HG03159 (cell line): ENCODE data around the gene PNLDC1.

Experiments used
- ATAC-seq: cut with Tn5 transposase; IDR thresholded peaks from one replicate; pipeline ENCODE4 v1.9.1; 2021; ENCODE audit warnings: mild to moderate bottlenecking, moderate library complexity; ENCODE audit not compliant: unreplicated experiment

Gene PNLDC1, protein sequence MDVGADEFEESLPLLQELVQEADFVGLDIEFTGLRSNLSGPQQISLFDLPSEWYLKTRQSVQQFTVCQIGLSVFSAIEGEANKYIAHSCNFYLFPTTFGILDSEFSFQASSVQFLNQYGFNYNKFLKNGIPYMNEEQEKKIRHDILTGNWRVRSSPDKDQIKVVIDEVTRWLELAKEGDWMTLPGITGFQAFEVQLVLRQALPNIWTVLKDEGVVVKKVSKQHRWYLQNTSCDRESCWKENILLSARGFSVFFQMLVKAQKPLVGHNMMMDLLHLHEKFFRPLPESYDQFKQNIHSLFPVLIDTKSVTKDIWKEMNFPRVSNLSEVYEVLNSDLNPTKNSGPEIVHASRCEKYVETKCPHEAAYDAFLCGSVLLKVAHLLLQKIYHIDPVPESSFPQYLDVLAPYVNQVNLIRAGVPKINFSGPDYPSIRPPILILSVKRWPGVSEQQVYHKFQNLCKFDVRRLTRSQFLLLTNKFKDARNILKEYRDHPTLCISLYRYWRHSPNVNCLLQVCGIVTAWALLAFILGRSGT

DNA sequence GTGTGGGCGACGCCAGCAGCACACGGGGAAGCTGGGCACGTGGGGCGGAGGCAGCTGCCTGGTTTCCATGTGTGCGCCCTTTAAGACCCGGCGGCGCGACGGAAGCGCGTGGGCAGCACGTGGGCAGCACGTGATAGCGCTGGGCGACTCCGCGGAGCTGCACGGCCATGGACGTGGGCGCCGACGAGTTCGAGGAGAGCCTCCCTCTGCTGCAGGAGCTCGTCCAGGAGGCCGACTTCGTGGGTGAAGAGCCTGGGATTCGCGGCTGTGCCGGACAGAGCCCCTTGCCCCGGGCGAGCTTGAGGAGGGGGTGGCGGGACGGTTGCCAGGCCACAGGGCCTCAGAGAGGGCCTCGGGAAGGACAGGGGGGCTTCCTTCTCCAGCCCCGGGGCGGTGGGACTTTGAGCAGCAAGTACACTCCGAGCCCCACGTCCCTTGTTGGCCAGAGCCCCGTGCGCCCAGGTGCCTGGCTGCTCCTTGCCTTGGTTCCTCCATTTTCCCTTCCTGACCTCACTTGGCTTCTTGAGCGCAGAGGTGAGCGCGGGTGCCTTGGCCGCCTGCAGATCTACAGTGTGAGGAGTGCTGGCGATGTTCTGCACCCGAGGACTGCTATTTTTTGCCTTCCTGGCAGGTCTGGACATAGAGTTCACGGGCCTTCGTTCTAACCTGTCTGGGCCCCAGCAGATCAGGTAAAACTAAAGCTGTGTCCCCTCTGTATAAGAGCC is at the start of gene PNLDC1:
PNLDC1 (plus strand) TSS at position 136 of the 725 bp plus-strand sequence; CDS start at position 168, 32 bp downstream.
- no peak for ATAC-seq

DNA sequence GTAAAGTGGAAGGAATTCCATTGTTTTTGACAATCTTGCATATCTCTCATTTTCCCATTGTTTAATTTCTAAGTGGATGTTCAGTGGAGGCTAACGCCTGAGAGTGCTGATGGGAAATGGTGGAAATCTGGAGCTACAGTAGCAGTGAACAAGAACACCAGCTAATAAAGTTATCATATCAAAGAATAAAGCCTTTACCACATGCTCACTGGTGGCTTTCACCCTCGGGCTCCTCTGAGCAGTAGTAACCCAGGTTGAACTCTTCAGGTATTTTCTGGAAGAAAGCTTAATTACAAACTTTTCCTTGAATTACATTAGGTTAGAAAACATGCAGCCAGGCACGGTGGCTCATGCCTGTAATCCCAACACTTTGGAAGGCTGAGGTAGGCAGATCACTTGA is 48.6 kb upstream of the PNLDC1 start:
- ATAC-seq = no peak

DNA sequence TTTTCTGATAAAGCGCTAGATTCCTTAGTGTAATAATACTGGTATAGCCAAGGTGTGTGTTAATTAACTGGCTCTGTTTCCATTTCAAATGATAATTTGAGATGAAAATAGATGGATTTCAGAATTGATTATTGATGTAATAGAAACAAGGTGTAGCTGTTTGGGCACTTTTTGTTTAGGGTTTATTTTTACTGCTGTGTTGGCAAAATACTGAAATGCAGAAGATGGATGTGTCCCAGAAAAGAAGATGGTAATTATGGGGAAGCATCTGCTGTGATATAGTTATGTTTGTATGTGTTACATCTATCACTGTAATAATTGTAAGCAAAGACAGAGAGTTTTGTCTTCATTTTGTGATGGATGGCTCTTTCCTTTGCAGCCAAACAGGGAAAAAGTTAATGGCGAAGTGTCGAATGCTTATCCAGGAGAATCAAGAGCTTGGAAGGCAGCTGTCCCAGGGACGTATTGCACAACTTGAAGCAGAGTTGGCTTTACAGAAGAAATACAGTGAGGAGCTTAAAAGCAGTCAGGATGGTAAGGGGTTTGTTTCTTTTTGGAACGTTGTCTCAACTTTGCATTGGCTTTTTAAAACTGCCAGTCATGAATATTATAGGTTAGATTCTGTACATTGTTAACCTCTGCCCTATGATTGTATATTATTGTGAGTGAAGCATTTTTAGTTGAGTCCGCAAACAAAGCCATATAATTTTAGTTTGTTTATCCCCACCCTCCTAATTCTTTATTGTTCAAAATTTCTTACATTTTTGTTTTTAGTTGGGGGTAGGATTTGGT is 46.8 kb upstream of the PNLDC1 start:
- no peak for ATAC-seq

DNA sequence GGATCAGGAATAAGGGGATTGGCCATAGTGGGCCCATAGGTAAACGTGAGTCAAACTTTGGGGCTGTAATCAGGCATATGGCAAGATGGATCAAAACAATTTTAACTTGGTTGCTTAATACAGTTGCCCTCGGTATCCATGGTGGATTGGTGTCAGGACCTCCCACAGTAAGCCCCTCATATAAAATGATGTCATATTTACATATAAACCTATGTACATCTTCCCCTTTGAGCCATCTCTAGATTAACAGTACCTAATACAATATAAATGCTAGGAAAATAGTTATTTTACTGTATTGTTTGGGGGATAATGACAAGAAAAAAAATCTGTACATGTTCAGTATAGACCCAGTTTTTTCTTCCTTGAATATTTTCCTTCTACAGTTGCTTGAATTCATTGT is 45.7 kb upstream of the PNLDC1 start:
- no peak for ATAC-seq

DNA sequence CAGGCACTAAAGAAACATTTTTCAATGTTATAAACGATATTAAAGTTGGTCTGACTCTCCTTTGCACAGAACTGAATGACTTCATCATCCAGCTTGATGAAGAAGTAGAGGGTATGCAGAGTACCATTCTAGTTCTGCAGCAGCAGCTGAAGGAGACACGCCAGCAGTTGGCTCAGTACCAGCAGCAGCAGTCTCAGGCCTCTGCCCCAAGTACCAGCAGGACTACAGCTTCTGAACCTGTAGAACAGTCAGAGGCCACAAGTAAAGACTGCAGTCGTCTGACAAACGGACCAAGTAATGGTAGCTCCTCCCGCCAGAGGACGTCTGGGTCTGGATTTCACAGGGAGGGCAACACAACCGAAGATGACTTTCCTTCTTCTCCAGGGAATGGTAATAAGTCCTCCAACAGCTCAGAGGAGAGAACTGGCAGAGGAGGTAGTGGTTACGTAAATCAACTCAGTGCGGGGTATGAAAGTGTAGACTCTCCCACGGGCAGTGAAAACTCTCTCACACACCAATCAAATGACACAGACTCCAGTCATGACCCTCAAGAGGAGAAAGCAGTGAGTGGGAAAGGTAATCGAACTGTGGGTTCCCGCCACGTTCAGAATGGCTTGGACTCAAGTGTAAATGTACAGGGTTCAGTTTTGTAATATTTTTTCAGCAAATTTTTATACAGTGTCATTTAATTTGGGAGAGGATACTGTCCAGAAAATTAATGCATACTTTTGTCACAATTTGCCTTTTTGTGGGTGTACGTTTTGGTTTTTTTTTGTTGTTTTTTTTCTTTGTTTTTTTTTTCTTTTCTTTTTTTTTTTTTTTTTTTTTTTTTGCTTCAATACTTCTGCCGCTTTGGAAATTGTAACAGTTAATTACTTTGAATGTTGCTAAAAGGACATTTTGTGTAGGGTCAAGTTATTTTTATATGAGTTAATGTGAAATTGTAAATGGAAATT is 44.8 kb upstream of the PNLDC1 start:
- ATAC-seq = no peak

DNA sequence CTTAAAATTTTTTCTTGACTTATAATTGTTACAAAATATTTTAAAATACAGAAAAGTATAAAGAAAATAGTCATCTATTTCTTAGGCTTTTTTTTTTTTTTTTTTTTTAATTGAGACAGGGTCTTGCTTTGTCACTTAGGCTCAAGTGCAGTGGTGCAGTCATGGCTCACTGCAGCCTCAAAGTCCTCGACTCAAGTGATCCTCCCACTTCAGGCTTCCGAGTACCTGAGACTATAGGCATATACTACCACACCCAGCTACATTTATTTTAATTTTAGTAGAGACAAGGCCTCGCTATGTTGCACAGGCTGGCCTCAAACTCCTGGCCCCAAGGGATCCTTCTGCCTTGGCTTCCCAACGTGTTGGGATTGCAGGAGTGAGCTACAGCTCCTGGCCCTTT is 43.6 kb upstream of the PNLDC1 start:
- no peak for ATAC-seq

DNA sequence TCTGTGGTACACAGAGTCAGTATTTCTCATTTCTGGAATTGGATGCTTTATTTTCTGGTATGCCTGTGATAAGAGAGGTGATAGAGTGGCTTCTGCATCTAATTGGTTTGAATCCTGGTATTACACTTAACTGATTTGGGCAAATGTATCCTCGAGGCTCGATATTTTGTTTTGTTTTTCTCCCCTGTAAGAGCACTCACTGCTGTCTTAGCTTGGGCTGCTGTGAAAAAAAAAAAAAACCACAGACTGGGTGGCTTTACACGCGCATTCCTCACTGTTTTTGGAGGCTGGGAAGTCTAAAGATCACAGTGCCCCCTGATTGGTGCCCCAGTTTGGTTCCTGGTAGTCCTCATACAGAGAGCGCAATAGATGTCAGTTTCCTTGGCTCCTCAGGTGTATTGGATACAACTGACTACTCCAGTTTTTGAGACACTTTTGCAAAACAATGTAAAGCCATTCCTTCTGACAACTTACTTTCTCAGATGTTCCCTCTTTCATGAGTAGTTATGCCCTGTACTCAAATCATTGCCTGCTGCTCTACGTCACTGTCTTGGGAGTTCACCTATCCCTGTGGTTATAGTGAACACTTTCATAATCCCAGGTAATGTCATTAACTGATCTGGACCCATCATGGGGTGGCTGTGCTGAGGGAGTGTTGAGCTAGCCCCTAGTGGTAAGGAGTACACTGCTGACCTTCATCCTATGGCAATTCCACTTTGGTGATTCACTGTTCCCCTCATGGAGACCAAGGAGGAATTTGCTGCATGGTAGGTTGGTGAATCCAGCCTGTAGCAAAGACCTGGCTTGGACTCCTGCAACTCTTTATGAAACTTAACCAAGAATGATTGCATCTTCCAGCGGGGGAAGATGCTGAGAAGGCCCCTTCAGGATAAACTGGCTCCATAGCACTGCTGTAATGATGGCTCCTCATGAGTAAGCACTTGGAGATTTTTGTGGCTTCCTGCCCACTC is 41.8 kb upstream of the PNLDC1 start:
- ATAC-seq = no peak

DNA sequence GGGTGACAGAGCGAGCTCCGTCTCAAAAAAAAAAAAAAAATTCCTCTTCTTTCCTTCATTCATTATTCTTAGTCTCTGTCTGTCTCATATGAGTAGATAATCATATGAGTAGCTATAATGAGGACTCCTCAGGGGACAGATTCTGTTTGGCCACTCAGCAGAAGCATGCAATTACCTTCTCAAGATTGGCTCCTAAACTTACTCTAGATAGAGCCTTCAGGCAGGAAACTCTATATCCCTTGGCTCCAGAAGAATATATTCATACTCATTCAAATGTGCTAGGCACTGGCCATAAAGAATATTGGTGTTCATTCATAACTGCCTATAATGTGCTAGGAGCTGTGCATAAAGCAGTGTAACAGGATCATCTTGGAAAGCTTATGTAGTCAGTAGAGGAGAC is 40.4 kb upstream of the PNLDC1 start:
- no peak for ATAC-seq

DNA sequence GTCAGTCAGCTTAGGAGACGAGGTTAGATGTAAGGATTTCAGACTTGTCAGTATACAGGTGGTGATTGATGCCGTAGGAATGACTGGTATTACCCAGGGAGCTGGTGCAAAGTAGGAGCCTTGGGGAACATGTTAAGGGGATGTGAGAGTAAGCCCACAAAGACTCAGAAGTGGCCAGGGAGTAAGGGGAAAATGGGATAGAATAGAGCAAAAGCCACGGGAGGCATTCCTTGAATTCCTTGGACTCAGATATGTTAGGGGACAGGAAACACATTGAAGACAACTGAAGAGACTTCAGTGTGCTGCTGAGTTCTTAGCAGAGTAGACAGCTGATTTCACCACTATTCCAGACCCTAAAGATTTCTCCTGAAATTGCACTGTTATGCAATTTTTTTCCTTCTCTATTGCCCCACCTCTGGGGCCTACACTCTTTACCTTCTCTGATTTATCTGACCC is 39.4 kb upstream of the PNLDC1 start:
- ATAC-seq = no peak

DNA sequence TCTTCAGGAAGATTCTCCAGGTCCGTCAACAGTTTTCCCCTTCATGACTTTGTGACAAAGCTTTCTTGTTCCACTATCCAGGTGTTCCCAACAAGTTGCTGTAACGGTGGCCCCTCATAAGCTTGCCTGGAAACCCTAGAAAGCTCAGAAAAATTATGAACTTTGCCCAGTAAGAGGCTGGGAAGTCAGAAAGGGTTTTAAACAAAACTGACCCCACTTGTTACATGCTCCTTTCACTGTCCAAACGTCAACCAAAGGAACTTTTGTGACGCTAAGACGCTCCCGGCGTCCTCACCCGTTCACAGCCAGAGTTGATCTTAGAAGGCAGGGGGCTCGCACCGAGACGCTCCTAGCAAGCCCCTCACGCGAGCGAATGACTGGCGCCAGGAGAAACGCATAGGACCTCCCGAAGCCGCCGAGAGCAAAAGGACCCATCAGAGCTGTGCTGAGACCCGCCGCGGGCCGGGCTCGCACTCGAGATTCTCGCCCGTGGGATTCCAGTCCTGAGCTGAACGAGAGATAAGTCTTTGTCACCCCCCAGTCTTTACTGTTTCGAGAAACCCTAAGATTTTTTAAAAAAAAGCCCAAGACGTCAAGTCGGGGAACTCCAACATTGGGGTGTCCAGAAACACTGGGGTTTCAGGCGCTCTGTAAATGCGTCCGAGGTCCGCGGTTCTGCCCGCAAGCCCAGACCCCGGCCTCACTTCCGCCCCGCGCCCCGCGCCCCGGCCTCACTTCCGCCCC is 38.8 kb upstream of the PNLDC1 start:
- ATAC-seq = no peak

DNA sequence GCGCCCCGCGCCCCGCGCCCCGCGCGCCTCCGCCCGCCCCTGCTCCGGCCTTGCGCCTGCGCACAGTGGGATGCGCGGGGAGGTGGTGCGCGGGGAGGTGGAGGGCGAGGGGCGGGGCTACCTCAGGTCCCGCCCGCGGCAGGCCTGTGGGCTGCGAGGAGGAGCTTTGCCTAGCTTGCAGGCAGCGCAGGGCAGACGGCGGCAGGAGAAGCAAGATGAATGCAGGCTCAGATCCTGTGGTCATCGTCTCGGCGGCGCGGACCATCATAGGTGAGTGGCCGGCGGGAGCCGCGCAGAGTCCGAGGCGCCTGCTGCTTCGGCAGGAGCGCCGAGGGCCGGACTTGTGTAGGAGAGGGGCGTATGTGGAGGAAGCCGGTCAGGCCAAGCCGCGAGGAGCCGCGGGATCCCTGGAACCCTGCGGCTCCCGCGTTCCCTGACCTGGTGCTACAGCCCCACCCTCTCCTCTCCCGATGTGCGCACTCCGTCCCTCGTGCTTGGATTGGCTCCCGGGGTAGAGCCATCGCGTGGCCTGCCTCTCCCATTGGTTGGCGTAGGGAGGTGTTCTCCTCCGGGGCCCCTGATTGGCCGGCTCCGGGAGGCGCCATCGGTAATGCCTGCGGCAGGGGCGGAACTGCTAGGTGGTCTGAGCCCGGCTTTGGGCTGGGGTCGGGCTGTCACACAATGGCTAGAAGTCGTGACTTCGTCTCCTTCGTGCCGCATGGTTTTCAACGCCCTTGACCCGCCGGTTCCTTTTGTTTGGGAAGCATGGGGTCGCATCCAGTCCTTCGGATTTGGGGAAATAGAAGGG is 38.0 kb upstream of the PNLDC1 start, which contains the start of gene ACAT2:
ACAT2 (plus strand) TSS at position 173 of the 808 bp plus-strand sequence; CDS start at position 216, 43 bp downstream.
- peak; percentile 98 for ATAC-seq

DNA sequence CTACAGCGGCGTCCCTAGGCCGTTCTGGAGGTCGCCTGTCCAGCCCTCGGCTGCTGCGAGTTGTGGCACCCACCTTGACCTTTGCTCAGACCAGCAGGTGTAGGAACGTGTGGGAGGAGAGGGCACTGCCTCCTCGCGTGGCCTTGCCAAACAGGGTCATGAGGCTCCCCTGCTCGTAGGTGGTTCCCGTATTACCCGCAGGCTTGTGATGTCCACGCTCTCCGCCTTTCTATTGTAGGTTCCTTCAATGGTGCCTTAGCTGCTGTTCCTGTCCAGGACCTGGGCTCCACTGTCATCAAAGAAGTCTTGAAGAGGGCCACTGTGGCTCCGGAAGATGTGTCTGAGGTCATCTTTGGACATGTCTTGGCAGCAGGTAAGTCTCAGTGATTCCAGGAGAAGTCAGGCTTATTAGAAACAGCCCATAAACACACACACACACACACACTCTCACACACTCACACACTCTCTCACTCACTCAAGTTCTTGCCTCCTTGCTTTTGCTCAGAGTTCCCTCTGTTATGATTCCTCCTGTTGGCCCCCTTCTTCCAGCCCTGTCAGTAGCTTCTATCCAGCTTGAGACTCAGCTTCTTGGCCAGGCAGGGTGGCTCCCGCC is 37.3 kb upstream of the PNLDC1 start:
- no peak for ATAC-seq

DNA sequence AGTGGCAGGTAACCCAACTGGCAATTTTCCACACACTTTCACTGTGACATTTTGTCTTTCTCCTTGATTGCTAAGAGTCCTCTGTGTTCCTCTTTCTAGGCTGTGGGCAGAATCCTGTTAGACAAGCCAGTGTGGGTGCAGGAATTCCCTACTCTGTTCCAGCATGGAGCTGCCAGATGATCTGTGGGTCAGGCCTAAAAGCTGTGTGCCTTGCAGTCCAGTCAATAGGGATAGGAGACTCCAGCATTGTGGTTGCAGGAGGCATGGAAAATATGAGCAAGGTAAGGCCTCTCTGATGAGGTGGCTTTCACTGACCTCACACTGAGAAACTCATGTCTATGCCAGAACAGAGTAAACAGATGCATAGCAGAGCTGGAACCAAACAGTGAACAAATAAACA is 33.2 kb upstream of the PNLDC1 start:
- no peak for ATAC-seq

DNA sequence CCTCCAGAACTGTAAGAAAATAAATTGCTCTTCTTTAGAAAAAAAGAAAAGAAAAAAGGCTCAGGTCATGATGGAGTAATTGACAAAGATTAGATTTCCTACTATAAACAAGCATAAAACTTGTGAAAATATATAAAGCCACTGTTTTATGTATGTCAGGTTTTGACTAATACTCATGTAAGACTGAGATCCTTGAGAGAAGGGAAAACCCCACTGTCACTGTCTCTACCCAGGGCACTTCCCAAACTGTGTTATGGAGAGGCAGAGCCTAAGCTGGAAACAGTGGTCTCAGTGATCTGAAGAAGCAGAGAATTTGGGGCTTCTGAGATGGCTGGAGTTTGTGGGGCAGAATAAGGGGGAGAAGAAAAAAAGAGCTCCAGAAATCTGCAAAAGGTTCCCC is 30.6 kb upstream of the PNLDC1 start:
- ATAC-seq = no peak

DNA sequence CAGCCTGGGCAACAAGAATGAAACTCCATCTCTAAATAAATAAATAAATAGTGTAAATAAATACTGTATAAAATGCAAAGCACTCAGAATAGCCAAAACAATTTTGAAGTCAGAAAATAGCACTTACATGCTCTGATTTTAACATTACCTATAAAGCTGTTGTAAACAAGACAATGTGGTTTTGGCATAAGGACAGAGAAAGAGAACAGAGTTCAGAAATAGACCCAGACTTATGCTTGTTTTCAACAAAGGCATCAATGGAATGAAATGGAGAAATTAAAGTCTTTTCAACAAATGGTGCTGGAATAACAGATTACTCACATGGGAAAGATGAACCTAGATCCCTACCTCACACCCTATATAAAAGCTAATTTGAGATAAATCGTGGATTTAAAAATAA is 27.9 kb upstream of the PNLDC1 start:
- no peak for ATAC-seq

DNA sequence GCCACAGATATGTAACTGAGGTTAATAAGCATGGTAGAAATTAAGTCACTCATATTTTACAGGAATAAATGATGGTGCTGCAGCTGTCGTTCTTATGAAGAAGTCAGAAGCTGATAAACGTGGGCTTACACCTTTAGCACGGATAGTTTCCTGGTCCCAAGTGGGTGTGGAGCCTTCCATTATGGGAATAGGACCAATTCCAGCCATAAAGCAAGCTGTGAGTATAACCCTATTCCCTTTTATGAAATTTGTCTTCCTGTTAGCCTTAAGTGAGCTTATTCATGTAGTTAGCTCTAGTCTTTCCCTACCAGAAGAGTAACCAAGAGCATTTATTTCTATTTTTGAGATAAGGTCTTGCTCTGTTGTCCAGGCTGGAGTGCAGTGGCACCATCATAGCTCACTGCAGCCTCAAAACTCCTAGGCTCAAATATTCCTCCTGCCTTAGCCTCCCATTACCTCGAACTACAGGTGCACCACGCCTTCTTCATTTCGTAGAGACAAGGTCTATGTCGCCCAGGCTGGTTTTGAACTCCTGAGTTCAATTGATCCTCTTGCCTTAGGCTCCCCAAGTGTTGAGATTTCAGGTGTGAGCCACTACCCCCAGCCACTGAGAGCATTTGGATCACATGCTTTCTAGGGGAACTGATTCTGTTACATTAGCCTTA is 22.7 kb upstream of the PNLDC1 start:
- no peak for ATAC-seq
